CD4-positive, alpha-beta T cell treated with Interleukin-15 for 4 hours (primary cell): ENCODE results near the gene APBA2.
A peak's percentile ranks its signal among the peaks of the same experiment; 100 is the strongest.
"Not testable (repeated sequence)": the region's sequence is repeated elsewhere in the genome, so short reads cannot be mapped to it uniquely, and the experiment has no call there.

Source experiments
- DNase-seq: peaks from one replicate; pipeline ENCODE4 v3.0.0-alpha.2; 2020; ENCODE audit warnings: low spot score

Gene APBA2

GRCh38 chr15:28885630-28886430, at the start of gene APBA2:
TSS of gene APBA2 (plus strand) at chr15:28885974. CDS start at chr15:29053885, 167,911 bp downstream.
- peak; percentile 32 for DNase-seq

GRCh38 chr15:28840285-28840684, 45.5 kb upstream of the APBA2 start:
- not testable (repeated sequence) for DNase-seq

DNA sequence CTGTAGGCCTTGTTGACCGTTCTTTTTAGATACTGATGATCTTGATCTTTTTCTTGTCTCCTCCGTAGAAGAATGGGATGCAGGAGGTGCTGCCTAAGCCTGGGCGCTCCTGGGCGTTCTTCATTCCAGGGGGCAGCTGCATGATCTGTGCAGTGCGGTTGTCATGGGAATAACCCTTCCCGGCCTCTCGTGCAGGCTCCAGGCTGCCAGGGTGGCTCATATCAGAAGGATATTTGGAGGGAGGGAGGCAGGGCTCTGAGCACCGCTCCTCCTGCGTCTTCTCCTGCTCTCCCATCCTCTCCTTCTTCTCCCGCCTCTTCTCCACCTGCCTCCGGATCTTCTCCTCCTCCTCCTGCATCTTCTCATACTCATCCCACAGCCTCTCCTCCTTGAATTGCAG, 43.6 kb upstream of the APBA2 start:
- DNase-seq, result not testable (repeated sequence)

DNA sequence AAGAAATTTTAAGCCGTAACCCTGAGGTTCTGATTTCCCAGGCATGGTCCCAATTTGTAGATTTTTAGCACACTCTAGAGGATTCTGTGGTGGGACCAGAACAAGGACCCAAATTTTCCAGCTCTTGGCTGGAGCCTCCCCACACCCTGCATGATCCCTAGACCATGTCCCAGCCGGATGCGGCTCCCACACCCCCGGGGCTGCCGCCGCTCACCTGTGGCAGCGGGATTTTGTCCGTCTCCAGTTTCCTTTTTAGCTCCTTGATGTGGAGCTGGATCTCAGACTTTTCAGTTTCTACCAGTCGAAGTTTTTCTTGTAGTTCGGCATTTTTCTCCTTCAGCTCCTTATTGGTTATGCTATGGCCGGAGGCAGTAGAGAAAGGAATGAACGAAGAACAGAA, 42.3 kb upstream of the APBA2 start:
- DNase-seq, result not testable (repeated sequence)

- not testable (repeated sequence) for DNase-seq
Measured at GRCh38 chr15:28844147-28844546, 41.6 kb upstream of the APBA2 start.

DNA sequence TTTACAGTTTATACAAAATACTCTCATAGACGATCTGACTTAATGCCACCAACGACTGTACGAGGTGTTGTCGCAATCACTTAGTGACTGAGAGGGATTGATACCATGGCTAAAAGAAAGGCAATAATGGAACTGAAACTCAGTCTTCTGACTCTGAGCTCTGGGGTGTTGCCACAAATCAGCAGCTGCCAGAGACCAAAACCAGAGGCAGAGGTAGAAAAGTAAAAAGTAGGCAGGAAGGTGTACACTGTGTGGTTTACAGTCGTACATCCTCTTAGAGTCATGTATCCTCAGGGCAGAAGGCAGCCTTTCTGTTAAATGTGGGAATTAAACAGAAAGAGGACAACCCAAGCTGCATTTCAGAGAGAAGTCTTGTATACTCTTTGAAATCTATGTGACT, 38.5 kb upstream of the APBA2 start:
- DNase-seq, result not testable (repeated sequence)

- DNase-seq, result not testable (repeated sequence)
Measured at GRCh38 chr15:28847959-28848358, 37.8 kb upstream of the APBA2 start.

GRCh38 chr15:28848521-28848920, 37.3 kb upstream of the APBA2 start, which contains the start of gene GOLGA6L7:
TSS of gene GOLGA6L7 (minus strand) at chr15:28848644. CDS start at chr15:28848549, 95 bp downstream.
- DNase-seq, result not testable (repeated sequence)

DNA sequence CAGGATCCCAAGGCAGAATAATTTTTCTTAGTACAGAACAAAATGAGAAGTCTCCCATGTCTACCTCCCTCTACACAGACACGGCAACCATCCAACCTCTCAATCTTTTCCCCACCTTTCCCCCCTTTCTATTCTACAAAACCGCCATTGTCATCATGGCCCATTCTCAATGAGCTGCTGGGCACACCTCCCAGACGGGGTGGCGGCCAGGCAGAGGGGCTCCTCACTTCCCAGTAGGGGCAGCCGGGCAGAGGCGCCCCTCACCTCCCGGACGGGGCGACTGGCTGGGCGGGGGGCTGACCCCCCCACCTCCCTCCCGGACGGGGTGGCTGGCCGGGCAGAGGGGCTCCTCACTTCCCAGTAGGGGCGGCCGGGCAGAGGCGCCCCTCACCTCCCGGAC, 36.5 kb upstream of the APBA2 start:
- not testable (repeated sequence) for DNase-seq

DNA sequence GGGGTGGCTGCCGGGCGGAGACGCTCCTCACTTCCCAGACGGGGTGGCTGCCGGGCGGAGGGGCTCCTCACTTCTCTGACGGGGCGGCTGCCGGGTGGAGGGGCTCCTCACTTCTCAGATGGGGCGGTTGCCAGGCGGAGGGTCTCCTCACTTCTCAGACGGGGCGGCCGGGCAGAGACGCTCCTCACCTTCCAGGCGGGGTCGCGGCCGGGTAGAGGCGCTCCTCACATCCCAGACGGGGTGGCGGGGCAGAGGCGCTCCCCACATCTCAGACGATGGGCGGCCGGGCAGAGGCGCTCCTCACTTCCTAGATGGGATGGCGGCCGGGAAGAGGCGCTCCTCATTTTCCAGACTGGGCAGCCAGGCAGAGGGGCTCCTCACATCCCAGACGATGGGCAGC, 36.0 kb upstream of the APBA2 start:
- not testable (repeated sequence) for DNase-seq

GRCh38 chr15:28853654-28854053, 32.1 kb upstream of the APBA2 start:
- not testable (repeated sequence) for DNase-seq

GRCh38 chr15:28854578-28854977, 31.2 kb upstream of the APBA2 start:
- DNase-seq, result not testable (repeated sequence)

DNA sequence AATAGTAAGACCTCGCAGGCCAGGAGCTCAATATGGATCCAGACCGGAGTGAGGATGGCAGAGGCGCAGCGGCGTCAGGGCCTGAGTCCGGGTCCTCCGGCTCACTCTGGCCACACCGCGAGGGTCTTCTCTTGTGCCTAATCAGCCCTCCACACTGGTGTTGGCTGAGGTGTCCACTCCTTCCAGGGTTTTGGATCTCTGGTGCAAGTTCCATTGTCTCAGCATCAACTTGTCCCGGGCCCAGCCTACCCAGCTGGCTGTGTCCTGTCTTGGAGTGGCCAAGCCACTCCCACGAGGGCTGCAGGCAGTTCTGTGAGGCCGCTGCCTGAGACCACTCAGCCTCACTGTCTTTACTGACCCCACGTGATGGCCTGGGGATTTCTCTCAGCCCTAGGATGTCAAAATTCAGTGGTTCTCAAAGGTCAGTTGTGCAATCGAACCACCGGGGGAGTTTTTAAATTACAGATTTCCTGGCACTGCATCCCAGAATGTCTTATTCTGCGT, 24.7 kb upstream of the APBA2 start:
- no peak for DNase-seq

DNA sequence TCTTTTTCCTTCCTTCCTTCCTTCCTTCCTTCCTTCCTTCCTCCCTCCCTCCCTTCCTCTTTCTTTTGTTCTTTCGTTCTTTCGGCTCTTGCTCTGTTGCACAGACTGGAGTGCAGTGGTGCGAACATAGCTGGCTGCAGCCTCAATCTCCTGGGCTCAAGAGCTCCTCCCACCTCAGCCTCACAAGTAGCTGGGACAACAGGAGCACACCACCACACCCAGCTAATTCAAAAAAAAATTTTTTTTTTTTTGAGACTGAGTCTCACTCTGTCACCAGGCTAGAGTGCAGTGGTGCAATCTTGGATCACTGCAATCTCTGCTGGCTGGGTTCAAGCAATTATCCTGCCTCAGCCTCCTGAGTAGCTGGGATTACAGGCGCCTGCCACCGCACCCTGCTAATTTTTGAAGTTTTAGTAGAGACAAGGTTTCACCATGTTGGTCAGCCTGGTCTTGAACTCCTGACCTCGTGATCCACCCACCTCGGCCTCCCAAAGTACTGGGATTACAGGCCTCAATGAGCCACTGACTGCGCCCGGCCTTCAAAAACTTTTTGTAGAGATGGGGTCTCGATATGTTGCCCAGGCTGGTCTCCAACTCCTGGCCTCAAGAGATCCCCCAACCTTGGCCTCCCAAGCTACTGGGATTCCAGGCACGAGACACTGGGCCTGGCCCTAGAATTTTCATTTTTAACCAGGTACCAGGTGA, 24.0 kb upstream of the APBA2 start:
- not testable (repeated sequence) for DNase-seq

DNA sequence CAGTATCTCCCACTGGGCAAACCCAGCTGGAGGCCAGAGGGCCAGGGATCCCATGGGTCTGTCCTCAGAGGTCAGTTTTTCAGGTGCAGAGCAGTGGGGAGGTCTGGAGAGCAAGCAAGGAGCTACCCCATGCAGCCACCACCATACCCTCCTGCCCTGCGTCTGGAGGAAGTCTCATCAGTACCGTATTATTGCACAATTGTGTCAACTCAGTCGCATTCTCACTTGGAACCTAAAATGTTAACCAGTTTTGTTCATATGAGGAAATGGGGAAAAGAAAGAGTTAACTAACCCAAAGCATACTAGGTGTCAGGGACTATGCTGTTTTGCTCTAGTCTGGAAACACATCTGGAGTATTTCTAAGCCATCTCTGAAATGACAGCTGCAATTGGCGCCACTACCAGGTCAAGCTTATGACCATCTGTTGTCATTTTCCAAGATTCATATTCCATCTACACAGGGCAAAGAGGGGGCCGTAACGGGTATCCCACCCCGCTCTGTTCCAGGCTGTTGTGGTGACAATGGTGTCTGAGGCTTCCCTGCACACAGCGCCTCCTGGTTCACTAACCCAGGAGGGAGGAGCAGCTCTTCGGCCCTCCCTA, 16.9 kb upstream of the APBA2 start:
- DNase-seq, result no peak

- DNase-seq, result no peak
Measured at GRCh38 chr15:28871168-28871567, 14.6 kb upstream of the APBA2 start.

DNA sequence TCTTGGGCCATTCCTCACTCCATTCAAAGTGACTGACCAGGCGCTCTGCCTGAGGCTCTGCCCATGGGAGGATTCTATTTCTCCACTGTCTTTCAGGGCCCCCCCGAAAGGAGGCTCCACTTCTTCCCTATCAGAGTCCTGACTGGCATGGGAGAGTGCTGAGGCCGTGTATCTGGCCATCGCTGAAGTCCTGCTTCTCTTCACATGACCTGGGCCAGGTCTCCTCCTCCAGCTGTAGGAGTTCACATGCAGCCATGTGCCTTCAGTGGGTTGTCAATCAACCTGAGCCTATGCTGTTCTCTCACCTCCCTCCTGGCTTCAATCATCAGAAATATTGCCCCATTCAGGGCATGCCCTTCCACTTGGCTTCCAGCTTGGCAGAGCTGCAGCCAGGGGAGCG, 12.8 kb upstream of the APBA2 start:
- DNase-seq, result no peak

DNA sequence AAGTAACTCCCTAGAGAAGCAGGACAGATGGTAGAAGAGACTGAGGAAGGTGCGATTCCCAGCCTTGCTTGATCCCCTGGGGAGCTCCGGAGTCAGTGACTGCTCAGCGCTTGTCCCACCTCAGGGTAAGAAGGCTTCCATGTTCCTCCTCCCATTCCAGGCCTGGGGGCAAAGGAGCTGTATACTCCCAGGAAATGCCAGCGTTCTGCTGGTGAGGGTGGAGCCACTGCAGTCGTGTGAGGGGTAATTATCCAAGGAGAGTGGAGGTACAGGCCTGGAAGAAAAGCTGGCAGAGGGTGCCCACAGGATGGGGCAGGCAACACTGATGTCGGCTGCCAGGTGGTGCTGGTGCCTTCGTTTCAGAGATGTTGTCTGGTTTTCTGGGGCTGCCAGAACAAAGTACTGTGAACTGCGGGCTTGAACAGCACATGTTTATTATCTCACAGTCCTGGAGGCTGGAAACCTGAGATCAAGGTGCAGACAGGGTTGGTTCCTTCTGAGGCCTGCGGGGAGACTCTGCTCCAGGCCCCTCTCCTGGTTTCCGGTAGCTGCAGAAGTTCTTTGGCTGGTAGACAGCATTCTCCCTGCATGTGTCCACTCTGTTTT, 12.1 kb upstream of the APBA2 start:
- DNase-seq, result no peak

DNA sequence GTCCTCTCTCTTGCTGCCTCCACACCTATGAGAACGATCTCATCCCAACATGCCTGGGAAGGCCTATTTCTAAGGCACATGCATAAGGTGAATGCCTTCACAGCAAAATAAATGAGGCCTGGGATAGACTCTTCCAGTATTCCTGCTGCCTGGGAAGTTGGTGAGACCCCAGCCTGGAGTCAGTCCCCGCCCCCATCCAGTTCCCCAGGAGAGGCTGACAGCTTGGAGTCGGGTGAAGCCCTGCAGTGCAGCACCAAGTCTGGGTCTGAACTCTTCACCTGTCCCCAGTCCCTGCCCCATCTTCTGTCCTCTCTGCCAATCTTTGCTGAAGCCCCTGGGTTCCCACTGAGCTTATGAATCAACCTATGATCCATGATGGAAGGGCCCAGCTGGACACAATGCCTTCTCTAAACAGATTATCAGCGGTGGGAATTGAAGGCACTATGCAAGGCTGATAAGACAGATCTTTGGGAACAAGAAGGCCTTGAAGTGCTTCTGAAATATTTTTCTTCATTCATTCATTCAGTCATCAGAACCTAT, 10.2 kb upstream of the APBA2 start:
- no peak for DNase-seq

GRCh38 chr15:28876131-28876844, 9.5 kb upstream of the APBA2 start:
- no peak for DNase-seq

- no peak for DNase-seq
Measured at GRCh38 chr15:28876845-28877185, 9.0 kb upstream of the APBA2 start.
